A673 (cell line): ENCODE data around the gene CAD.

Source experiments
- EZH2 ChIP-seq: fragments of 200-600 bp; sonication (generic); IDR thresholded peaks from 2 replicates; pipeline ENCODE4 v1.6.1; 2017; ENCODE audit warnings: borderline replicate concordance, low read depth, mild to moderate bottlenecking, mixed read lengths, antibody characterized with exemption, low read length; ENCODE audit not compliant: poor library complexity, severe bottlenecking
- TF ChIP-seq, protein P1 (sequence below): fragments of 300-800, 200-600 bp; sonication (generic); conservative IDR thresholded peaks from 2 replicates; pipeline ENCODE4 v1.5.1; 2017; ENCODE audit warnings: low read depth, mild to moderate bottlenecking, antibody characterized with exemption, low read length, moderate library complexity, mixed read lengths

DNA sequence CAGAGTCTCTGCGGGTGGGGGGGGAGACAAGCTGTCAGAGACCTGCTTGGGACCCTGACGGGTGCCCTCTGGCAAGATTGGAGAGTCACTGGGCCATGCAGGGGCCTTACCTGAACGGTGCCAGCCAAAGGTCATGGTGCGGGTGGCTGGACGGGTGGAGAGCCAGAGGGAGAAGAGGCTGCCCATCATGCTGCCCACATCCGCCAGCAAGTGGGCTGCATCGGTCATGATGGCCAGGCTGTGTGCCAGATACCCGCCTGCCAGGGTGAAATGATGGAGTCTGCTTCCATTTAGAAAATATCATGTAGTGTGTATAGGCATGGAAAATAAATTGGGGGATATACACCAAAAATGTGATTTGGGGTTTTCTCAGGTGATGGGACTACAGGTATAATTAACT lies 40.9 kb downstream of the CAD start:
- TF ChIP-seq, protein P1, sequence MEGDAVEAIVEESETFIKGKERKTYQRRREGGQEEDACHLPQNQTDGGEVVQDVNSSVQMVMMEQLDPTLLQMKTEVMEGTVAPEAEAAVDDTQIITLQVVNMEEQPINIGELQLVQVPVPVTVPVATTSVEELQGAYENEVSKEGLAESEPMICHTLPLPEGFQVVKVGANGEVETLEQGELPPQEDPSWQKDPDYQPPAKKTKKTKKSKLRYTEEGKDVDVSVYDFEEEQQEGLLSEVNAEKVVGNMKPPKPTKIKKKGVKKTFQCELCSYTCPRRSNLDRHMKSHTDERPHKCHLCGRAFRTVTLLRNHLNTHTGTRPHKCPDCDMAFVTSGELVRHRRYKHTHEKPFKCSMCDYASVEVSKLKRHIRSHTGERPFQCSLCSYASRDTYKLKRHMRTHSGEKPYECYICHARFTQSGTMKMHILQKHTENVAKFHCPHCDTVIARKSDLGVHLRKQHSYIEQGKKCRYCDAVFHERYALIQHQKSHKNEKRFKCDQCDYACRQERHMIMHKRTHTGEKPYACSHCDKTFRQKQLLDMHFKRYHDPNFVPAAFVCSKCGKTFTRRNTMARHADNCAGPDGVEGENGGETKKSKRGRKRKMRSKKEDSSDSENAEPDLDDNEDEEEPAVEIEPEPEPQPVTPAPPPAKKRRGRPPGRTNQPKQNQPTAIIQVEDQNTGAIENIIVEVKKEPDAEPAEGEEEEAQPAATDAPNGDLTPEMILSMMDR = no peak
- no peak for TF ChIP-seq EZH2
